ENCODE results near the gene RPS15. TPM values are rescaled to one million over a fixed set of nuclear protein-coding genes. Genes with fewer than 3 reads are reported as not detected.

RPS15 gene
- total and polyA plus RNA-seq, 9 of the 15 experiments (the other 6 are each of a cell fraction or from before 2014, with no cell fraction given), result 605 to 2,791 (median 957) TPM

DNA sequence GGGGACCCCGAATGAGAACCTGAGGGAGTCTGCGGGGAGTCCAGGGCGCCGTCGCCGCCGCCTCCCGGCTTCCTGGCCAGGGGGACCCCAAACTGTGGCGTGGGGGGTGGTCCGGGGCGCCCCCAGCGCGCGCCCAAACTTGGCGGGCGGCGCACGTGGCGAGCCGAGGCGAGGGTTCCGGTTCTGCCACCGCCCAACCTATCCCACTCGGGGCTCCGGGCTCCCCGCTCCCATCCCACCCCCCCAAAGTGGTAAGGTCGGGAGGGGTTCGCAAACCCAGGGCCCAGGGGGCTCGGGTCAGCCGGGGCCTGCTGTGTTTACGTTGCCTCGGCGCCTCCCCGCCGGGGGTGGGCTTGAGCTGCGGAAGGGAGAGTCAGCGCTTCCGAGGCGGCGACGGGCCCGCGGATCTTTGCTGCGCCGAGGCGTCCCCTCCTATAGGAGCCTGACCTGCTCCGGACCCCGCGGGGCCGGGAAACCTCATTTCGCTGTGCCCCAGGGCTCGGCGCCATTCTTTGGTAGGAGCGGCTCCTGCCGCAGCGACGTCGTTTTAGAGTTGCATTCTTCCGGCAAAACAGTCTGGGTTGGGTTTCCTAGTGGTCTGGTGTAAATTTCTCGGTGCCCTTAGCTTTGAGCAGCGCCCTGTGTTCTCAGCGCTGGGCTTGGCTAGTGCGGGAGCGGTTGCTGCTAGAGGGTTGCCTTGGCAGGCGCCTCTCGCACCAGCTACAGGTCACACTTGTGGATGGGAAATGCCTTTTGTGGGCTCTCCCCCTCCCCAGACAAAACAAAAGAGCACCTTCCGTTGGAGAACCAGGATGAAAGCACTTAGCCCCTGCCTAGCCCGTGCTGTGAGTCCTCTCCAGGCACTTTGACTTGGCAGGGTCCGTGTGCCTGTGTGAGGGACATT lies 29.6 kb upstream of the RPS15 start (continued):
- TF ChIP-seq PCBP1 (IDR thresholded peaks at IDR 0.05; ENCODE audit: low read depth, low read length, poor library complexity, severe bottlenecking), result peak; percentile 80
- 0 out of 2 replicates have a peak, but pooled peaks have one; percentile 25 for TF ChIP-seq ZNF766 (CRISPR knock-in tag; conservative IDR thresholded peaks at IDR 0.05)
- no peak for TF ChIP-seq SIRT6 (IDR thresholded peaks at IDR 0.05; ENCODE audit: low read depth, low read length)
- TF ChIP-seq, protein P1, sequence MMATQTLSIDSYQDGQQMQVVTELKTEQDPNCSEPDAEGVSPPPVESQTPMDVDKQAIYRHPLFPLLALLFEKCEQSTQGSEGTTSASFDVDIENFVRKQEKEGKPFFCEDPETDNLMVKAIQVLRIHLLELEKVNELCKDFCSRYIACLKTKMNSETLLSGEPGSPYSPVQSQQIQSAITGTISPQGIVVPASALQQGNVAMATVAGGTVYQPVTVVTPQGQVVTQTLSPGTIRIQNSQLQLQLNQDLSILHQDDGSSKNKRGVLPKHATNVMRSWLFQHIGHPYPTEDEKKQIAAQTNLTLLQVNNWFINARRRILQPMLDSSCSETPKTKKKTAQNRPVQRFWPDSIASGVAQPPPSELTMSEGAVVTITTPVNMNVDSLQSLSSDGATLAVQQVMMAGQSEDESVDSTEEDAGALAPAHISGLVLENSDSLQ (IDR thresholded peaks at IDR 0.05), result no peak
- TF ChIP-seq ZBTB8A (IDR thresholded peaks at IDR 0.05; ENCODE audit: partially characterized antibody), result no peak
- TF ChIP-seq, protein P2, sequence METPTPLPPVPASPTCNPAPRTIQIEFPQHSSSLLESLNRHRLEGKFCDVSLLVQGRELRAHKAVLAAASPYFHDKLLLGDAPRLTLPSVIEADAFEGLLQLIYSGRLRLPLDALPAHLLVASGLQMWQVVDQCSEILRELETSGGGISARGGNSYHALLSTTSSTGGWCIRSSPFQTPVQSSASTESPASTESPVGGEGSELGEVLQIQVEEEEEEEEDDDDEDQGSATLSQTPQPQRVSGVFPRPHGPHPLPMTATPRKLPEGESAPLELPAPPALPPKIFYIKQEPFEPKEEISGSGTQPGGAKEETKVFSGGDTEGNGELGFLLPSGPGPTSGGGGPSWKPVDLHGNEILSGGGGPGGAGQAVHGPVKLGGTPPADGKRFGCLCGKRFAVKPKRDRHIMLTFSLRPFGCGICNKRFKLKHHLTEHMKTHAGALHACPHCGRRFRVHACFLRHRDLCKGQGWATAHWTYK (CRISPR knock-in tag; IDR thresholded peaks at IDR 0.05), result no peak
- TF ChIP-seq NFXL1 (CRISPR knock-in tag; IDR thresholded peaks at IDR 0.05), result no peak
- peak; percentile 67; the same call in 1 of the 2 replicates for TF ChIP-seq EP400 (IDR thresholded peaks at IDR 0.05)
- no peak for TF ChIP-seq ATF1 (CRISPR knock-in tag; IDR thresholded peaks at IDR 0.05)
- 0 out of 2 replicates have a peak, but pooled peaks have one; percentile 17 for TF ChIP-seq ATF1 (tag; IDR thresholded peaks at IDR 0.05)
- TF ChIP-seq, protein P3, sequence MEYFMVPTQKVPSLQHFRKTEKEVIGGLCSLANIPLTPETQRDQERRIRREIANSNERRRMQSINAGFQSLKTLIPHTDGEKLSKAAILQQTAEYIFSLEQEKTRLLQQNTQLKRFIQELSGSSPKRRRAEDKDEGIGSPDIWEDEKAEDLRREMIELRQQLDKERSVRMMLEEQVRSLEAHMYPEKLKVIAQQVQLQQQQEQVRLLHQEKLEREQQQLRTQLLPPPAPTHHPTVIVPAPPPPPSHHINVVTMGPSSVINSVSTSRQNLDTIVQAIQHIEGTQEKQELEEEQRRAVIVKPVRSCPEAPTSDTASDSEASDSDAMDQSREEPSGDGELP (CRISPR knock-in tag; IDR thresholded peaks at IDR 0.05; ENCODE audit: borderline replicate concordance), result peak; percentile 39; the same call in 1 of the 2 replicates
- no peak for TF ChIP-seq FUS (optimal IDR thresholded peaks at IDR 0.05; ENCODE audit: low read depth, low read length)

Data from K562 (cell line).